KMS-11 (cell line): ENCODE results near the gene CHI3L2.

ENCODE experiments used
- H2AFZ ChIP-seq: fragments of 200-600 bp; sonication (generic); 2 replicates; pipeline ENCODE4 v1.6.1; 2016; ENCODE audit warnings: antibody characterized with exemption, mixed run types, low read depth
- H3K27ac ChIP-seq: fragments of 200-600 bp; sonication (generic); 2 replicates; pipeline ENCODE4 v1.6.1; 2016; ENCODE audit warnings: mild to moderate bottlenecking, mixed run types
- H3K27me3 ChIP-seq: fragments of 200-600 bp; sonication (generic); 2 replicates; pipeline ENCODE4 v1.6.1; 2017; ENCODE audit warnings: mild to moderate bottlenecking, low read depth, mixed run types, moderate library complexity; ENCODE audit not compliant: insufficient read depth
- H3K36me3 ChIP-seq: fragments of 200-600 bp; sonication (generic); 2 replicates; pipeline ENCODE4 v1.6.1; 2017; ENCODE audit warnings: mild to moderate bottlenecking, mixed run types; ENCODE audit not compliant: insufficient read depth
- H3K4me1 ChIP-seq: fragments of 200-600 bp; sonication (generic); 2 replicates; pipeline ENCODE4 v1.6.1; 2016; ENCODE audit warnings: mild to moderate bottlenecking, low read depth, mixed run types; ENCODE audit not compliant: poor library complexity, severe bottlenecking
- H3K4me2 ChIP-seq: fragments of 200-600 bp; sonication (generic); 2 replicates; pipeline ENCODE4 v1.7.0; 2016; ENCODE audit warnings: mild to moderate bottlenecking, mixed run types
- H3K4me3 ChIP-seq: fragments of 200-600 bp; sonication (generic); IDR thresholded peaks from 2 replicates; pipeline ENCODE4 v1.6.1; 2017; ENCODE audit warnings: low read depth, low read length, mixed read lengths; ENCODE audit not compliant: insufficient read depth
- H3K79me2 ChIP-seq: fragments of 200-600 bp; sonication (generic); 2 replicates; pipeline ENCODE4 v1.6.1; 2016; ENCODE audit warnings: low read depth, mixed run types; ENCODE audit not compliant: insufficient read depth
- H3K9ac ChIP-seq: fragments of 200-600 bp; sonication (generic); 2 replicates; pipeline ENCODE4 v1.6.1; 2016; ENCODE audit warnings: mild to moderate bottlenecking, mixed run types
- H4K20me1 ChIP-seq: fragments of 200-600 bp; sonication (generic); 2 replicates; pipeline ENCODE4 v1.6.1; 2016; ENCODE audit warnings: mild to moderate bottlenecking, mixed run types; ENCODE audit not compliant: insufficient read depth
- CTCF ChIP-seq: fragments of 200-600 bp; sonication (generic); conservative IDR thresholded peaks from 2 replicates; pipeline ENCODE4 v1.6.1; 2017; ENCODE audit warnings: low read depth, mild to moderate bottlenecking, antibody characterized with exemption, low read length, moderate library complexity, mixed read lengths

CHI3L2 gene

GRCh38 chr1:111192658-111193519 lies 34.6 kb upstream of the CHI3L2 start:
- H3K9ac ChIP-seq, result no peak overlapping the region

GRCh38 chr1:111193712-111194480 lies 33.6 kb upstream of the CHI3L2 start:
- Histone ChIP-seq H3K9ac (no peak overlapping the region), H3K27ac (no peak overlapping the region), H3K36me3 (no peaks in the 10 kb centered on the region), H3K4me1 (peaks cover 9% of the 10 kb centered on the region), H3K4me3 (no peak overlapping the region), H2AFZ (no peak overlapping the region), H3K27me3 (no peaks in the 10 kb centered on the region), H4K20me1 (no peaks in the 10 kb centered on the region), H3K79me2 (no peaks in the 10 kb centered on the region), H3K4me2 (peak overlapping the region; percentile 12; the same call in 1 of the 2 replicates)
- TF ChIP-seq CTCF, result no peak

More at GRCh38 chr1:111192658-111193519, 34.6 kb upstream of the CHI3L2 start:
- no peak overlapping the region for H2AFZ ChIP-seq
- no peaks in the 10 kb centered on the region for H4K20me1 ChIP-seq
- H3K4me2 ChIP-seq, result peak overlapping the region; percentile 12; the same call in 1 of the 2 replicates
- H3K36me3 ChIP-seq, result no peaks in the 10 kb centered on the region
- no peak for TF ChIP-seq CTCF
- no peak overlapping the region for H3K27ac ChIP-seq
- peaks cover 9% of the 10 kb centered on the region for H3K4me1 ChIP-seq
- no peaks in the 10 kb centered on the region for H3K79me2 ChIP-seq
- H3K4me3 ChIP-seq, result no peak overlapping the region
- H3K27me3 ChIP-seq, result no peaks in the 10 kb centered on the region

- H4K20me1 ChIP-seq, result no peaks in the 10 kb centered on the region
- no peak overlapping the region for H3K9ac ChIP-seq
- peaks cover 9% of the 10 kb centered on the region for H3K4me1 ChIP-seq
- H3K27ac ChIP-seq, result no peak overlapping the region
- H2AFZ ChIP-seq, result no peak overlapping the region
- H3K4me3 ChIP-seq, result no peak overlapping the region
- no peaks in the 10 kb centered on the region for H3K36me3 ChIP-seq
- TF ChIP-seq CTCF, result no peak
- H3K4me2 ChIP-seq, result no peak overlapping the region
- no peaks in the 10 kb centered on the region for H3K79me2 ChIP-seq
- H3K27me3 ChIP-seq, result no peaks in the 10 kb centered on the region
These were observed 32.4 kb upstream of the CHI3L2 start for GRCh38 chr1:111195002-111195684.

GRCh38 chr1:111196213-111196612 lies 31.3 kb upstream of the CHI3L2 start:
- Histone ChIP-seq H3K79me2 (no peaks in the 10 kb centered on the region), H3K4me1 (peaks cover 9% of the 10 kb centered on the region), H3K4me3 (no peak overlapping the region), H3K27me3 (no peaks in the 10 kb centered on the region), H3K9ac (no peak overlapping the region), H4K20me1 (no peaks in the 10 kb centered on the region), H3K36me3 (no peaks in the 10 kb centered on the region), H3K4me2 (no peak overlapping the region), H2AFZ (no peak overlapping the region), H3K27ac (no peak overlapping the region)
- TF ChIP-seq CTCF, result no peak
